SK-N-SH treated with all-trans-retinoic acid at 6 μM for 48 hours (cell line): ENCODE results near the gene PPP1R36.

Experiments used
- ATAC-seq: fragments of 200-7000 bp; cut with Tn5 transposase; 3 replicates; pipeline ENCODE4 v1.9.1; 2020; ENCODE audit warnings: mild to moderate bottlenecking, moderate library complexity
- ARNTL ChIP-seq: fragments of 450-650 bp; formaldehyde crosslinking; IDR thresholded peaks from 2 replicates; pipeline ENCODE4 v1.5.0; 2020; ENCODE audit warnings: low read depth, mild to moderate bottlenecking, moderate library complexity, borderline replicate concordance
- CREB5 ChIP-seq: fragments of 250-450 bp; sonication (Bioruptor Pico); IDR thresholded peaks from 2 replicates; pipeline ENCODE4 v1.5.1; 2020; ENCODE audit warnings: low read depth, mild to moderate bottlenecking, moderate library complexity
- CSRNP3 ChIP-seq: fragments of 250-450 bp; sonication (Bioruptor Pico); IDR thresholded peaks from 2 replicates; pipeline ENCODE4 v1.5.1; 2021; ENCODE audit warnings: mild to moderate bottlenecking, moderate library complexity
- ISL1 ChIP-seq: fragments of 250-450 bp; sonication (Bioruptor Pico); IDR thresholded peaks from 2 replicates; pipeline ENCODE4 v2.1.2; 2022; ENCODE audit warnings: mild to moderate bottlenecking, moderate library complexity
- OSR1 ChIP-seq: fragments of 250-450 bp; sonication (Bioruptor Pico); IDR thresholded peaks from 2 replicates; pipeline ENCODE4 v1.8.0; 2022; ENCODE audit warnings: moderate library complexity, mild to moderate bottlenecking, inconsistent platforms
- PATZ1 ChIP-seq: fragments of 250-450 bp; sonication (Bioruptor Pico); IDR thresholded peaks from 2 replicates; pipeline ENCODE4 v1.8.0; 2020; ENCODE audit warnings: mild to moderate bottlenecking, moderate library complexity, borderline replicate concordance
- POU6F1 ChIP-seq: fragments of 250-450 bp; sonication (Bioruptor Pico); IDR thresholded peaks from 2 replicates; pipeline ENCODE4 v1.8.0; 2021; ENCODE audit warnings: low read depth, mild to moderate bottlenecking, moderate library complexity, borderline replicate concordance
- PPARA ChIP-seq: fragments of 250-450 bp; sonication (Bioruptor Pico); IDR thresholded peaks from 2 replicates; pipeline ENCODE4 v1.5.0; 2020; ENCODE audit warnings: mild to moderate bottlenecking, borderline replicate concordance
- SNAI2 ChIP-seq: fragments of 250-450 bp; sonication (Bioruptor Pico); IDR thresholded peaks from 2 replicates; pipeline ENCODE4 v1.5.0; 2020; ENCODE audit warnings: mild to moderate bottlenecking, moderate library complexity
- TCF4 ChIP-seq: fragments of 250-450 bp; sonication (Bioruptor Pico); IDR thresholded peaks from 2 replicates; pipeline ENCODE4 v1.8.0; 2021; ENCODE audit warnings: mild to moderate bottlenecking, moderate library complexity, borderline replicate concordance
- TOX ChIP-seq: fragments of 250-450 bp; sonication (Bioruptor Pico); IDR thresholded peaks from 2 replicates; pipeline ENCODE4 v1.8.0; 2021; ENCODE audit warnings: mild to moderate bottlenecking, moderate library complexity, borderline replicate concordance
- TSHZ2 ChIP-seq: fragments of 250-450 bp; sonication (Bioruptor Pico); IDR thresholded peaks from 2 replicates; pipeline ENCODE4 v1.5.0; 2020; ENCODE audit warnings: mild to moderate bottlenecking, moderate library complexity
- ZC3H10 ChIP-seq: fragments of 250-450 bp; sonication (Bioruptor Pico); IDR thresholded peaks from 2 replicates; pipeline ENCODE4 v1.5.1; 2021; ENCODE audit warnings: mild to moderate bottlenecking, moderate library complexity
- ZFP30 ChIP-seq: fragments of 450-650 bp; formaldehyde crosslinking; IDR thresholded peaks from 2 replicates; pipeline ENCODE4 v1.5.0; 2022; ENCODE audit warnings: mild to moderate bottlenecking, moderate library complexity
- ZNF565 ChIP-seq: fragments of 450-650 bp; formaldehyde crosslinking; conservative IDR thresholded peaks from 2 replicates; pipeline ENCODE4 v1.5.0; 2020; ENCODE audit warnings: low read depth, mild to moderate bottlenecking, moderate library complexity
- ZNF70 ChIP-seq: fragments of 450-650 bp; formaldehyde crosslinking; IDR thresholded peaks from 2 replicates; pipeline ENCODE4 v1.5.0; 2020; ENCODE audit warnings: mild to moderate bottlenecking, moderate library complexity

Gene PPP1R36

GRCh38 chr14:64562436-64562835 is 12.7 kb downstream of the PPP1R36 start:
- TF ChIP-seq TOX (no peak), PPARA (CRISPR knock-in tag) (no peak), TSHZ2 (CRISPR knock-in tag) (no peak), ZFP30 (CRISPR knock-in tag) (no peak), CSRNP3 (CRISPR knock-in tag) (no peak), PATZ1 (CRISPR knock-in tag) (no peak), ARNTL (CRISPR knock-in tag) (no peak), CREB5 (CRISPR knock-in tag) (no peak)
- ATAC-seq, result no peak

GRCh38 chr14:64563696-64564095 is 13.9 kb downstream of the PPP1R36 start:
- TF ChIP-seq TOX, result no peak
- no peak for TF ChIP-seq ZNF565 (CRISPR knock-in tag)
- no peak for TF ChIP-seq PATZ1 (CRISPR knock-in tag)

GRCh38 chr14:64566651-64567122 is 16.9 kb downstream of the PPP1R36 start:
- TF ChIP-seq SNAI2 (CRISPR knock-in tag) (no peak), OSR1 (CRISPR knock-in tag) (no peak), ZC3H10 (no peak), ISL1 (CRISPR knock-in tag) (no peak), TCF4 (no peak), CSRNP3 (CRISPR knock-in tag) (no peak), ZNF70 (CRISPR knock-in tag) (no peak), POU6F1 (CRISPR knock-in tag) (no peak), TOX (no peak), ARNTL (CRISPR knock-in tag) (no peak), CREB5 (CRISPR knock-in tag) (no peak)
- ATAC-seq, result peak; percentile 90

More at GRCh38 chr14:64563696-64564095, 13.9 kb downstream of the PPP1R36 start:
- no peak for ATAC-seq
